ENCODE results near the gene DIS3L2. TPM values are rescaled to one million over a fixed set of nuclear protein-coding genes. Genes with fewer than 3 reads are reported as not detected.
"Not testable (repeated sequence)": the region's sequence is repeated elsewhere in the genome, so short reads cannot be mapped to it uniquely, and the experiment has no call there.

DIS3L2 gene
- total RNA-seq, 1 donor from 2014 or later: 11.8 TPM

DNA sequence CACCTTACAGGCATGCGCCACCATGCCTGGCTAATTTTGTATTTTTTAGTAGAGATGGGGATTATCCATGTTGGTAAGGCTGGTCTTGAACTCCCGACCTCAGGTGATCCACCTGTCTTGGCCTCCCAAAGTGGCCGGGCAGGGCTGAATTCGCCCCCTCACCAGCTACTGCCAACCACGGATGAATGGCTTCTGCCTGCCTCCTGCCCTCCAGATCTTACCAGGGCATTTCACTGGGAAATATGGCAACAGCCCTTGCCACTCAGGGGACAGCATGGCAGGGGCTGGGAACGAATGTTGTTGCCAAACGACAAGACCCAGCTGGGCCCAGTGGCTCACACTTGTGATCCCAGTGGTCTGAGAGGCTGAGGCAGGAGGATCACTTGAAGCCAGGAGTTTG, 415.2 kb downstream of the DIS3L2 start:
- FAIRE-seq (no peak), DNase-seq (ENCODE audit: low read depth) (no peak)
- TF ChIP-seq, protein P1, sequence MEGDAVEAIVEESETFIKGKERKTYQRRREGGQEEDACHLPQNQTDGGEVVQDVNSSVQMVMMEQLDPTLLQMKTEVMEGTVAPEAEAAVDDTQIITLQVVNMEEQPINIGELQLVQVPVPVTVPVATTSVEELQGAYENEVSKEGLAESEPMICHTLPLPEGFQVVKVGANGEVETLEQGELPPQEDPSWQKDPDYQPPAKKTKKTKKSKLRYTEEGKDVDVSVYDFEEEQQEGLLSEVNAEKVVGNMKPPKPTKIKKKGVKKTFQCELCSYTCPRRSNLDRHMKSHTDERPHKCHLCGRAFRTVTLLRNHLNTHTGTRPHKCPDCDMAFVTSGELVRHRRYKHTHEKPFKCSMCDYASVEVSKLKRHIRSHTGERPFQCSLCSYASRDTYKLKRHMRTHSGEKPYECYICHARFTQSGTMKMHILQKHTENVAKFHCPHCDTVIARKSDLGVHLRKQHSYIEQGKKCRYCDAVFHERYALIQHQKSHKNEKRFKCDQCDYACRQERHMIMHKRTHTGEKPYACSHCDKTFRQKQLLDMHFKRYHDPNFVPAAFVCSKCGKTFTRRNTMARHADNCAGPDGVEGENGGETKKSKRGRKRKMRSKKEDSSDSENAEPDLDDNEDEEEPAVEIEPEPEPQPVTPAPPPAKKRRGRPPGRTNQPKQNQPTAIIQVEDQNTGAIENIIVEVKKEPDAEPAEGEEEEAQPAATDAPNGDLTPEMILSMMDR (IDR thresholded peaks at IDR 0.05; ENCODE audit: insufficient read depth, low read length, severe bottlenecking): no peak
- Histone ChIP-seq H3K36me3 (ENCODE audit: control insufficient read depth, insufficient read depth, low read length) (no peaks in the 10 kb centered on the region), H3K4me3 (ENCODE audit: low read depth, low read length) (no peak overlapping the region), H3K27me3 (ENCODE audit: control insufficient read depth, insufficient read depth, low read length) (no peaks in the 10 kb centered on the region)

DNA sequence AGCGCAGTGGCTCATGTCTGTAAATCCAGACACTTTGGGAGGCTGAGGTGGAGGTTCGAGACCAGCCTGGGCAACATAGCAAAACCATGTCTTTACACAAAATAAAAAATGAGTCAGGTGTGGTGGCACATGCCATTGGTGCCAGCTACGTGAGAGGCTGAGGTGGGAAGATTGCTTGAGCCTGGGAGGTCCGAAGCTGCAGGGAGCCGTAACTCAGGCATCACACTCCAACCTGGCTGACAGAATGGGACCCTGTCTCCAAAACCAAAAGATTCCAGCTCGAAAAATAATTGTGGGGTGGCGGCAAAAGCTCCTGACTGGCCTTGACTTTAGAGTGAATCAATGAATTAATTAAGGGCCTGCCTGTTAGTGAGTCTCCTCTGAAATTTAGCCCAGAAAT, 415.8 kb downstream of the DIS3L2 start:
- TF ChIP-seq, protein P1 (IDR thresholded peaks at IDR 0.05; ENCODE audit: insufficient read depth, low read length, severe bottlenecking): no peak
- Histone ChIP-seq H3K27me3 (ENCODE audit: control insufficient read depth, insufficient read depth, low read length) (peaks cover 2% of the 10 kb centered on the region), H3K36me3 (ENCODE audit: control insufficient read depth, insufficient read depth, low read length) (no peaks in the 10 kb centered on the region), H3K4me3 (ENCODE audit: low read depth, low read length) (no peak overlapping the region)
- DNase-seq (ENCODE audit: low read depth): no peak
- FAIRE-seq: no peak

DNA sequence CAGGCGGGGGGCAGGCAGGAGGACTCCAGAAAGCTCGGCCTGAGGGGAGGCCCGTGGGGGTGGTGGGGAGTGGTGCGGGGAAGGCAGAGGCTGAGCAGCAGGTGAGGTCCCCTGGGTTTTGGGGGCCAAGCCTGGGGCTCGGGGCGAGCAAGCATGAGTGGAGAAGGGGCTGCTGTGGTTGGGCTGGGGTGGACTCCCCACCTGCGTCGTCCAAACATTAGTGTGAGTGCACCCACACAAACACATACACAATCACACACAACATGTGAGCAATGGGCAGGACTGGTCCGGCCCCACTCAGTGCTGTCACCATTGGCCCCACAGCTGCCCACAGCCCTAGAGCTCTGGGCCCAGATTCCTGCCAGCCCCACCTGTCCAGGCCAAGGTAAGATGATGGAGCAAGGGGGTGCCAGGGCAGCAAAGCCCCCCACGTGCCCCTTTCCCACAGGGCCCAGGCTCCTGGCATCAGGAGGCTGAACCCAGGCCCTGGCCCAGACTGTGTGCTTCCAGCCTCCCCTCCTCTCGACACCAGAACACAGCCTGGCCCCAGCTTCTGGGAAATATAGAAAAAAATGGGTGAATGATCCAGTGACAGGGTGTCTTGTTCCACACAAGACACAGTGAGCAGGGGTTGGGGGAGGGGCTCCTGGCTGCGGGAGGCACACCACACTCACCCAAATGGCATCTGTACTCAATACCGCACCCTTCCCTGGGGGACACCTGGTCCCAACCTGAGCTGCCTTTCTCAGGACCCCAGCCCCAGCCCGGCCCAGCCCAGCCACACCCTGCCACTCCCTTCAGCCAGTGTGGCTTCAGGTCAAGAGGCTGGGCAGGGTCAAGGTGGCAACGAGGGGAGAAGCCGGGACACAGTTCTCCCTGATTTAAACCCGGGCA, 416.6 kb downstream of the DIS3L2 start:
- Histone ChIP-seq H3K4me3 (ENCODE audit: low read depth, low read length) (no peak overlapping the region), H3K36me3 (ENCODE audit: control insufficient read depth, insufficient read depth, low read length) (no peaks in the 10 kb centered on the region), H3K27me3 (ENCODE audit: control insufficient read depth, insufficient read depth, low read length) (peaks cover 2% of the 10 kb centered on the region)
- TF ChIP-seq, protein P1 (IDR thresholded peaks at IDR 0.05; ENCODE audit: insufficient read depth, low read length, severe bottlenecking): no peak
- DNase-seq (ENCODE audit: low read depth) (no peak), FAIRE-seq (no peak)

DNA sequence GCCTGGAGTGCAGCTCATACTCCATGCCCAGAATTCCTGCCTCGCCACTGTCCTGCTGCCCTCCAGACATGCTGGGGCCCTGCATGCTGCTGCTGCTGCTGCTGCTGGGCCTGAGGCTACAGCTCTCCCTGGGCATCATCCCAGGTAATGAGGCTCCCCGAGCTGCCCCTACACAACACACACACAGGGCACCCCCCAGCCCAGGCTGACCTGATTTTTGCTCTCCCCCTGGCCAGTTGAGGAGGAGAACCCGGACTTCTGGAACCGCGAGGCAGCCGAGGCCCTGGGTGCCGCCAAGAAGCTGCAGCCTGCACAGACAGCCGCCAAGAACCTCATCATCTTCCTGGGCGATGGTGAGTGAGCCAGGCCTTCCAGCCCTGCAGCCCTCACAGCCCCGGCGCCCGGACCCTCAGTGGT, 417.2 kb downstream of the DIS3L2 start, which contains the start of gene ALPP:
ALPP (plus strand) TSS at position 17 of the 417 bp plus-strand sequence; CDS start at position 69, 52 bp downstream.
- not testable (repeated sequence) for H3K36me3 ChIP-seq (ENCODE audit: control insufficient read depth, insufficient read depth, low read length); H3K4me3 ChIP-seq (ENCODE audit: low read depth, low read length); H3K27me3 ChIP-seq (ENCODE audit: control insufficient read depth, insufficient read depth, low read length); DNase-seq (ENCODE audit: low read depth); FAIRE-seq

DNA sequence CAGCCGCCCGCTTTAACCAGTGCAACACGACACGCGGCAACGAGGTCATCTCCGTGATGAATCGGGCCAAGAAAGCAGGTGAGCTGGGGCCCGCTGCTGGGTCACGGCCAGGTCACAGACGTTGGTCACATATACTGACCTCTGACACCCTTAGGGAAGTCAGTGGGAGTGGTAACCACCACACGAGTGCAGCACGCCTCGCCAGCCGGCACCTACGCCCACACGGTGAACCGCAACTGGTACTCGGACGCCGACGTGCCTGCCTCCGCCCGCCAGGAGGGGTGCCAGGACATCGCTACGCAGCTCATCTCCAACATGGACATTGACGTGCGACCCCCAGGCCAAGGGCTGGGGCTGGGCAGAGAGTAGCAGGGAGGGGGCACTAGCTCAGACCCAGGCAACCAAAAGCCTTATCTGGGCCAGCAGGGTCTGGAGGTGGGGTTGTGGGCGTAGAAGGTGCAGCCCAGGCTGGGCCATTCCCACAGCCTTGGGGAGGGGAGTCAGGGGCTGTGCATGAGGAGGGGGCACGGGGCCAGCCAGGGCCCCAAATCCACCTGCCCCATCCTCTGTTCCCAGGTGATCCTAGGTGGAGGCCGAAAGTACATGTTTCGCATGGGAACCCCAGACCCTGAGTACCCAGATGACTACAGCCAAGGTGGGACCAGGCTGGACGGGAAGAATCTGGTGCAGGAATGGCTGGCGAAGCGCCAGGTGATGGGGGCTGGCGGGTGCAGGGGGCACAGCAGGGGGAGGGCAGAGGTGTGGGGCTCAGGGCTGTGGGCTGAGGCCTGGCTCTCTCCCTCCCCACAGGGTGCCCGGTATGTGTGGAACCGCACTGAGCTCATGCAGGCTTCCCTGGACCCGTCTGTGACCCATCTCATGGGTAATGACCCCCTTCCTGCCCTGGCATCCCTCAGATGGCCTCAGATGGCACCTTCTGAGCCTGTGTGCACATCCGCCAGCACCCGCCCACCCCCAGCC, 418.4 kb downstream of the DIS3L2 start:
- FAIRE-seq; H3K4me3 ChIP-seq (ENCODE audit: low read depth, low read length); DNase-seq (ENCODE audit: low read depth); H3K36me3 ChIP-seq (ENCODE audit: control insufficient read depth, insufficient read depth, low read length); H3K27me3 ChIP-seq (ENCODE audit: control insufficient read depth, insufficient read depth, low read length): not testable (repeated sequence)

DNA sequence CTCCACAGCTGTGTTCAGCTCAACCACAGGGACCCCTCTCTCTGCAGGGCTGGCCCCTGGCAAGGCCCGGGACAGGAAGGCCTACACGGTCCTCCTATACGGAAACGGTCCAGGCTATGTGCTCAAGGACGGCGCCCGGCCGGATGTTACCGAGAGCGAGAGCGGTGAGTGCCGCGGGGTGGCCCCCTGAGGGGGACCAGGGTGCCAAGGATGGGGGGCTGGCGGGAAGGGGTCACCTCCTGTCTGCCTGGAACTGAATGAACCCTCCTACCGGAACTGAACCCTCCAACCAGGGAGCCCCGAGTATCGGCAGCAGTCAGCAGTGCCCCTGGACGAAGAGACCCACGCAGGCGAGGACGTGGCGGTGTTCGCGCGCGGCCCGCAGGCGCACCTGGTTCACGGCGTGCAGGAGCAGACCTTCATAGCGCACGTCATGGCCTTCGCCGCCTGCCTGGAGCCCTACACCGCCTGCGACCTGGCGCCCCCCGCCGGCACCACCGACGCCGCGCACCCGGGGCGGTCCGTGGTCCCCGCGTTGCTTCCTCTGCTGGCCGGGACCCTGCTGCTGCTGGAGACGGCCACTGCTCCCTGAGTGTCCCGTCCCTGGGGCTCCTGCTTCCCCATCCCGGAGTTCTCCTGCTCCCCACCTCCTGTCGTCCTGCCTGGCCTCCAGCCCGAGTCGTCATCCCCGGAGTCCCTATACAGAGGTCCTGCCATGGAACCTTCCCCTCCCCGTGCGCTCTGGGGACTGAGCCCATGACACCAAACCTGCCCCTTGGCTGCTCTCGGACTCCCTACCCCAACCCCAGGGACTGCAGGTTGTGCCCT, 419.9 kb downstream of the DIS3L2 start:
- not testable (repeated sequence) for H3K36me3 ChIP-seq (ENCODE audit: control insufficient read depth, insufficient read depth, low read length); DNase-seq (ENCODE audit: low read depth); H3K4me3 ChIP-seq (ENCODE audit: low read depth, low read length); FAIRE-seq
- peaks cover 16% of the 10 kb centered on the region for H3K27me3 ChIP-seq (ENCODE audit: control insufficient read depth, insufficient read depth, low read length)

Measured in bronchial epithelial cell (primary cell).